ENCODE results near the gene KCNAB2.

The KCNAB2 gene

DNA sequence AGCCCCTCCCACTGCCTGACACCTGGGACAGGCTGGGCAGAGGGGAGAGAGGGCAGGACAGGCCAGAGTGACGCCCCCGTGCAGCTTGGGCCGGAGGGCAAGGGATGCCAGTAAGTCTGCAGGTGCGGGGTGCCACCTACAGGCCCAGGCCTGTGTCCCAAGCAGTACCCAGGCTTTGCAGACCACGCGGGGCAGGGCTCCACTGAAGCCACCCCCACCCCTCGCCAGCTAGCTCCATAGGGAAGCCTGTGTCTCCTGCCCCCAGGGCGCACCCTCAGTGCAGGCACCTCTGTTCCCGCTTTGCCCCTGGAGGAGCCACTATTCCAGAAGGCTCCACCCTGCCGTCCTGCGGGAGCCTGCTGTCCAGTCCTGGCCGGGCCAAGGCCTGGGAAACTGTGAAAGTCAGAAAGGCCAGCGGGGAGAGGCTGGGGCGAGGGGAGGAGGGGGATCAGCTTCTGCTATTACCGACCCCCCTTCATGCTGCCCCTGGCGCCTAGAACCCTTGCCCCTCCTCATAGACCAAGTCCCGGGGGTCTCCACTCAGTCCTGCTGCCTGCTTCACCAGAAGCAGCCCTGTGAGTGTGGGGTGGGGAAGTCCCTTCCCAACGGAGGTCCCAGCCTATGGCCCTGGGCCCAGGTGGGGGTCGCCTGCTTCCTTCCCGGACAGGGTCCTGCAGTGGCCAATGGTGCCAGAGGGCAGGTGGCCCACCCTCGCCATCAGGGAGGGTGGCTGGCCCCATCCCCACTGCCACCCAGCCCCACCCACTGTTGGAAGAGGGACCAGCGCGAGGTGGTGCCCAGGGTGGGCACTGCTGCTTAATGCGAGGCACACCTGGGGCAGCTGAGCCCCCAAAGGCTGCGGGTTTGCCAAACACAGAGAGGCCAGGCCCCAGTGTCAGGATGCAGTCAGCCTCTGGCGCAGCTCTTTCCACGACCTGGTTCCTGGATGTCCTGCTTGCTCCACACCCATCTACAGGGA lies 54.4 kb downstream of the KCNAB2 start:
- DNase-seq, result no peak

DNA sequence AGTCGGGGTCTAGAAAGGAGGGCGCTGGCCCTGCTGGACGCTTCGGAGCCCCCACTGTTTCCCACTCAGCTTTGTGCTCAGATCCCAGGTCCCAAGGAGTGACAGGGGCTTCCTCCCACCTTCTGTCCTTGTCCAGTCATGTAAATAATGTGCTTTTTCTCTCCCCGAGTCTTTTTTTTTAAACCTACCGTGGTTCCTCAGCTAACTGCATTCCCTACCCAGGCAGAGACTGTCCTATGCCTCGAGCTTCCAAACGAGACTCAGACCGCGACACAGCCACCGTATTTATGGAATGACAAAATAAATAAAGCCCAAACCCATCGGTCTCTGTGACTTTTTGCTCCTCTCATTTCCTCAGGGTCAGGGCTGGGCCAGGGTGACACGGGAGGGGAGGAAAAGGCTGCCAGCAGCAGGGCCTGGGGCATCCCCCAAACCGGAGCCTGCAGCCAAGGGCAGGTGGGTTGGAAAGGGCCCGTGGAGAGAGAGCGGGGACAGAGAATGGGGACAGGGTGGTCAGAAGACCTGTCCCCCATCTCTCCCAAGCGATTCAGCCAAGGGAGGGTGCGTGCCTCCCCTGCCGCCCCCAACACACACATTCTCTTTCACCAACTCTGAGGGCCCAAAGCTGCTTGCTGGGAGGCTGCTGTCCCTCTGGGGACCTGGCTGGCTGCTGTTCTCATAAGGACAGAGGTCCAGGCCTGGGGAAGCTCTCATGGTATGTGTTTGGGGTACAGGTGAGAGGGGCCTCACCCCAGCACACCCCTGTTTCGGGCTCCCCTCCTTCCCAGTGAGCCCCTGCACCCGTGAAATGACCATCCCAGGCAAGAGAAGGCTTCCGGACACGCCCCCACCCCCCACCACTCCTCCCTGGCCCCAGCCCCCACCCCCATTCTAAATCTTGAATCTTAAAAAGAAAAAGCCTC lies 55.4 kb downstream of the KCNAB2 start:
- no peak for DNase-seq

DNA sequence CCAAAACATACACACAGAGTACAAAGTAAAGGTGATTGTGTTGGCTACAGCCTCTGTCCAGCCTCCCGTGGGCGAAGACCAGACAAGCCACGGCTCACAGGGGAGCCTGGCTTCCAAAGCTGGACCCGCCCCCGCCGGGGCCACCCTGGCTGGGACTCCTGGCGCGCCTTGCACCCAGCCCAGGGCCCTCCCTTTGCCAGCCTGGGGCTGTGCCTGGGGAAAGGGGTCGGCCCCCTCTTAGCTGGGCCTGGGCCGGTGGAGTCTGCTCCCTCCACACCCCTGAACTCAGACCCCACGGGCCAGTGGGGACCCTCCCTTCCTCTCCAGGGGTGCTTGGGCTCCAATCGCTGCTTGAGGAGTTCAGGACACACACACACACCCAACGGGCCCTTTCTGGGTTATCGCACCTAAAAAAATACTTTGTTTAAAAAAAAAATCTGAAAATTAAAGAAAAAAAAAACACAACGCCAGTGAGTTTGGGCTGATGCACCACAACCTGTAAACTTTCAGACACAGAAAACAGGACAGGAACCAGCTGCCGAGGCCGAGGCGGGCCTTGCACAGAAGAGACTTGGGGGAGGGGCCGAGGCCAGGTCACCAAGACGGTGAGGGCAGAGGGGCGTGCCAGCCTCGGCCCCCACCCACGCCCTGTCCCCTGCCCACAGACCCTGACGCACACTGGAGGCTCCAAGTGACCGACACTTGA lies 56.3 kb downstream of the KCNAB2 start:
- no peak for DNase-seq

DNA sequence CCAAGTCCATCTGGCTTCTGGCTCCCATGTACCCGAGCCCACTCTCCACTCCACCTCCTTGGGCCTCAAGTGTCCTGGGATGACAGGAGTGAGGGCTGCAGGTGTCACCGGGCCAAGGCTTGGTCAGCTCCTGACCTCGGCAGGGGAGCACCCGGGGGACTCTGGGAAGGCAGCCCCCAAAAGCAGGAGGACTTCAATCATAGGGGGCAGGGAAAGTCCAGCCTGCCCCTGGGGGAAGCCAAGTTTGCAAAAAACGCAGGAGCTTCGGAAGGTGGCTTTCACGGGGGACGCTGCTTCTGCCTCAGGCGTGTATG lies 56.8 kb downstream of the KCNAB2 start:
- DNase-seq, result no peak

DNA sequence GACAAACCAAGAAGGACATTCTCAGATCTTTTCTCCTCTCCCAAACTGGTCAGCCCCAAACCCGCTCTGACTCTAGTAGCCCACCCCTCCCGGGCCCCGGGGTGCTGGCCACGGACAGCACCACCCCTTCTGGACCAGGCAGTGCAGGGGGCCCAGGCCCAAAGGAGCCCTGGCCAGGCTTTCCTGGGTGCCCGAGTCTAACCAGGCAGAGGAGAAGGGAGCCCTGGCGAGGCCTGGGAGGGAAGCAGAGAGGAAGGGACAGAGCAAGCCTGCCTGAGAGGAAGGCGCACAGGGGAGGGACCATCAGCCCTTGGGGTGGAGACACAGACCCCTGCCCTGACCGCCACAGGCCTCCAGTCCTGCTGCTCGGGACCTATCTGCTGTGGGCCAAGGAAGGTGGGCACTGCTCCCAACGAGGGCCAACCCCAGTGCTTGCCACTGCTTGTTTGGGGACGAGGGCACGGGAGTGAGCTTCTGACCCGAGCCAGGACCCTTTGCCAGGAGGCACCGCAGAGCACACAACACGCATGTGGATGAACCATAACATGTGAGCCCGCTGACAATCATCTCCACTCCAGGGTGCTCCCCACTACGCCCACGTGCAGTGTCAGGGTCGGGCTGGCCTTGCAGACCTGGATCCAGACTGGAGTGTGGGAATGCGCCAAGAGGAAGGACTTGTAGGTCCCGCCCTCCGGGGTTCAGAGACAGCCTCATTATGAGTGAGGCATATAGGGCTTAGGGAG lies 57.6 kb downstream of the KCNAB2 start:
- DNase-seq, result no peak

DNA sequence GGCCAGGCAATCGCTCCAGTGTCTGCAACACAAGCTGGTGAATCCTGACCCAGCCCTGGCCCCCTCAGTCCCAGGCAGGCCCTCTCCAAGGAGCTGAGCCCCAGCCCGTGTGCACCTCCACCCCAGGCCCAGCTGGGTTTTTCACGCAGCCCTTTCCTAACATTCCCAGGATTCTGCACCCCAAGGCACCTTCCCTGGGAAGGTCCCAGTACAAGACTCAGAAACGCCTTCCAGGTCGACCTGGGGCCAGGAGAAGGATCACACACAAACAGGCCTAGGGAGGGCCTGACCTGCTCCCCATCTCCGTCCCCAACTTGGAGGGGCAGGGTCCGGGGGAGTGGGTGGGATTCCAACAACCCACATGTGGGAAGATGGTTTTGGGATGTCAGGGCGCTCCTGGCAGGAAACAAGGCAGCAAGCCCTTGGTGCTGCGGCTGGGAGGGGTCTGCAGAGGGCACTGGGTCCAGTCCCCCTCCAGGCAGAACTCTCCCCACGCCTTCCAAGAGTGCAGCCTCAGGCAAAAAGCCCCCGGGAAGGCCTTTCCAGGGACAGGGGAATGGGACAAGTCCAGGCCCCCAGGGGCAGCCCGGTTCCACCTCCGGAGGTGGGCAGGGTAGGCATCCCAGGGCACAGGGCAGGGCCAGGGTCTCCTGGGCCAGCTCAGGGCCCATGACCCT lies 58.3 kb downstream of the KCNAB2 start:
- no peak for DNase-seq

DNA sequence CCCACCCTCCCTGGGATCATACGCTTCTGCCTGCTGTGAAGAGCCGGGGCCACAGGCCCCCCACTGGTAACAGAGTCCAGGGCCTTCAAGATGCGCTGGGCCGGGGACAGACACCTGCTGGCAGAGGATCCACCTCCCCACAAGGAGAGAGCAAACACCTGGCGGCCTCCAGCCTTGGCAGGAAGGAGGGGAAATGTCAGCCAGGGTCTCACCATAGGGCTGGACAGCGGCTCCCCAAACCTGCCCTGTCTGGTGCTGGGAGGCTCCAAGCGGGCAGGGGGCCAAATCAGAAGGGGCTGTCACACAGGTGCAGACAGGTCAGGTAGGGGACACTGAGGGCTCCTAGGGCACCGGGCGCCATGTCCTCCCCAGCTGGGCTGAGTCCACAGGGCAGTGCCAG lies 58.9 kb downstream of the KCNAB2 start:
- DNase-seq, result no peak

DNA sequence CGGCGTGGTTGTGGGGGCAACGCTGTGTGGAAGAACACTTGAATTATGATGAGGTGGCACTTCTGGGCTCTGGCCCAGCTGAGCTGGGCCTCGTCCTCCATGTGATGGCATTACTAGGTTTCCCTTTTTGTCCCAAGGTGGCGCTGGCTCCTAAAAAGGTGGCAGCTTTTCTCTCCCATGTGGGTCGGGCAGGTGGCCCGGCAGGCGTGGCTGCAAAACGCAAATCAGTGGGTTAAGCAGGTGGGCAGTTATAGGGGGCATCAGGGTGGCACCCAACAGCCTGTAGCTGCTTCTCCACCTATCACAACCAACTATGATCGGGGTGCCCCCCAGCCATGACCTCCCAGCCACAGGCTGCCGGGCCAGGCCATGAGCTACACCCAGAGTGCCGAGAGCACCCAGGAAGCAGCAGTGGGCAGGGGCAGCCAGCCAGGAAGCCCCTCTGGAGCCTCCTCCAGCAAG lies 59.6 kb downstream of the KCNAB2 start:
- DNase-seq, result no peak

DNA sequence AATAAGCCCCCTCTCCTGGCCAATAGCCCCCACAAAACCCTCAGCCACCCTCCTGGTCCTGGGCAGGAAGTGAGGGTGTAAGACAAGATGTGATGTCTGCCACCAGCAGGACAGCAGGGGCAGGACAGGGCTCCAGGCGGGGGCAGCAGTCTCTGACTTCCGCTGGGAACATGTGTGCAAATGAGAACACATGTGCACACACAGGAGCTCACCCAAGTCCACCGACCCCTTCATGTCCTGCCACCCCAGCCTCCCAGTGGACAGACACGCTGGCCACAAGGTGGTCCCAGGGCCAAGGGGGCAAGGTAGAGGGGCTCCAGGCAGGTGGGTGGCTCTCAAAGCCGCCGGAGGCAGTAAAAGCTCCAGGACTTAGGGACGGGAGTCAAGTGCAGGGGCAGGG lies 60.1 kb downstream of the KCNAB2 start:
- DNase-seq, result no peak

DNA sequence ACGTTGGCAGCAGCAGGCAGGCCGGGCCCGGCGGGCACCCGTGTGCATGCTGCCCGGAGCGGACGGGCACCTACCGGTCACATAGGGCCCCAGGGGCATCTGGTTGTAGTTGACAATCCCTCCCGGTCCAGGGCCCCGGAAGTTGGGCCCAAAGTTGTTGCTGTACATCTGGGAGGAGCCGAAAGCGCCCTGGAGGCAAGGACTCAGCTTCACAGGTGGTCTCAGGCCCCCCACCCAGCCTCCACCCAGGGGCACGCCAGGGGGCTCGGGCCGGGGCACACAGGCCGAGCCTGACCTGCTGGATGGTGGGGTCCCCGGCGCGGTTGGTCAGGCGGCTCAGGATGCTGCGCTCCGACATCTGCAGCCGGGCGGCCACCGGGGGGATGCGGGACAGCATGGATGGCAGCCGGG lies 60.6 kb downstream of the KCNAB2 start:
- DNase-seq, result no peak

DNA sequence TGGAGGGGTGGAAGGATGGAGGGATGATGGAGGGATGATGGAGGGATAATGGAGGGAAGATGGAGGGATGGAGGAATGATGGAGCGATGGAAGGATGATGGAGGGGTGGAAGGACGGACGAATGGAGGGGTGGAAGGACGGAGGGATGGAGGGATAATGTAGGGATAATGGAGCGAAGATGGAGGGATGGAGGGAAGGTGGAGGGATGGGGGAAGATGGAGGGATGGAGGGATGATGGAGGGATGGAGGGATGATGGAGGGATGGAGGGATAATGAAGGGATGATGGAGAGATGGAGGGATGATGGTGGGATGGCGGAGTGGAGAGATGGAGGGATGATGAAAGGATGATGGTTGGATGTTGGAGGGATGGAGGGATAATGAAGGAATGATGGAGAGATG lies 61.3 kb downstream of the KCNAB2 start:
- no peak for DNase-seq

DNA sequence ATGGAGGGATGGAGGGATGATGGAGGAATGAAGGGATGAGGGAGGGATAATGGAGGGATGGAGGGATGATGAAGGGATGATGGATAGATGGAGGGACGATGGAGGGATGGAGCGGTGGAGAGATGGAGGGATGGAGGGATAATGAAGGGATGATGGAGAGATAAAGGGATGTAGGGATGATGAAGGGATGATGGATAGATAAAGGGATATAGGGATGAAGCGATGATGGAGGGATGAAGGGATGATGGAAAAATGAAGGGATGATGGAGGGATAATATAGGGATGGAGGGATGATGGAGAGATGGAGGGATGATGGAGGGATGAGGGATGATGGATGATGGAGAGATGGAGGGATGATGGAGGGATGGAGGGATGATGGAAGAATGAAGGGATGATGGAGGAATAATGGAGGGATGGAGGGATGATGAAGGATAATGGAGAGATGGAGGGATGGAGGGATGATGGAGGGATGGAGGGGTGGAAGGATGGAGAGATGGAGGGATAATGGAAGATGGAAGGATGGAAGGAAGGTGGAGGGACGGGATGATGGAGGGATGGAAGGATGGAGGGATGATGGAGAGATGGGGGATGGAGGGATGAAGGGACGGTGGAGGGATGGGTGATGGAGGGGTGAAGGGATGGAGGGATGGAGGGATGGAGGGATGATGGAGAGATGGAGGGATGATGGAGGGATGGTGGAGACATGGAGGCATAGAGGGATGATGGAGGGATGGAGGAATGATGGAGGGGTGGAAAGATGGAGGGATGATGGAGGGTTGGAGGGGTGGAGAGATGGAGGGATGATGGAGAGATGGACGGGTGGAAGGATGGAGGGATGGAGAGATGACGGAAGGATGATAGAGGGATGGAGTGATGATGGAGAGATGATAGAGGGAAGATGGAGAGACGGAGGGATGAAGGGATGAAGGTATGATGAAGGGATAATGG lies 62.0 kb downstream of the KCNAB2 start:
- no peak for DNase-seq

DNA sequence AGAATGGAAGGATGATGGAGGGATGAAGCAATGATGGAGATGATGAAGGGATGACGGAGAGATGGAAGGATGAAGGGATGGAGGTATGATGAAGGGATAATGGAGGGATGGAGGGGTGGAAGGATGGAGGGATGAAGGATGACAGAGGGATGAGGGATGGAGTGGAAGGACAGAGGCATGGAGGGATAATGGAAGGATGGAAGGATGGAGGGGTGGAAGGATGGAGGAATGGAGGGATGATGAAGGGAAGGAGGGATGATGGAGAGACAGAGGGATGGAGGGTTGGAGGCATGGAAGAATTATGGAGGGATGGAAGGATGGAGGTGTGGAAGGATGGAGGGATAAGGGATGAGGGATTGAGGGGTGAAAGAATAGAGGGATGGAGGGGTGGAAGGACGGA lies 62.8 kb downstream of the KCNAB2 start:
- DNase-seq, result no peak

DNA sequence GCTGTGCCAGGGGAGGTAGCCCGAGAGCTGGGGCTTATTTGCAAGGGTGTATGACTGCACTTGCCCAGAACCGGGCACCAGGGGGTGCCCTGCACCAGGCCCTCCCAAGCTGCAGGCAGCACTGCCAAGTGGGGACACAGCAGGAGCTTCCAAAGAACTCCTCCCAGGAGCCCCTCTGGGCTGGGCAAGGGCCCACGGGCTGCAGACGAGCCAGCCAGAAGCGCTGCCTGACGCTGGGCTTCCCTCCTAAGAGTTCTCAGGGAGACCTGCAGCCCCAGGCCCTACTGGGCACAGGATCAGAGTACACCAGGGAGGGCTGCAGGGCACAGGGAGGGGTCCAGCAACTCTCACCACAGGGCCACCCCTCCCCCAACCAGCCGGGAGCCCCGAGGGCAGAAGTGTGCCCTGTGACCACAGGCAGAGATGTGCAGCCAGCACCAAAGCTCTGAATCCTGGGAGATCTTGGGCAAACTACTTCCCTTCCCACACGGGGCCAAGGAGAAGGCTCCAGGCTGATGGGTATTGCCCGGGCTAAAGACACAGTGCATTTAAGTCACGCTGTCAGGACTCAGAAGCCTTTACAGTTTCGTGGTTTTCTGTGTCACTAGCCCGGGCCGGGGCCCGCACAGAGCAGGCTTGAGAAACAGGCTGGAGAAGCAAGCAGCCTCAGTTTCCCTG lies 63.4 kb downstream of the KCNAB2 start:
- DNase-seq, result peak; percentile 29 to 33

DNA sequence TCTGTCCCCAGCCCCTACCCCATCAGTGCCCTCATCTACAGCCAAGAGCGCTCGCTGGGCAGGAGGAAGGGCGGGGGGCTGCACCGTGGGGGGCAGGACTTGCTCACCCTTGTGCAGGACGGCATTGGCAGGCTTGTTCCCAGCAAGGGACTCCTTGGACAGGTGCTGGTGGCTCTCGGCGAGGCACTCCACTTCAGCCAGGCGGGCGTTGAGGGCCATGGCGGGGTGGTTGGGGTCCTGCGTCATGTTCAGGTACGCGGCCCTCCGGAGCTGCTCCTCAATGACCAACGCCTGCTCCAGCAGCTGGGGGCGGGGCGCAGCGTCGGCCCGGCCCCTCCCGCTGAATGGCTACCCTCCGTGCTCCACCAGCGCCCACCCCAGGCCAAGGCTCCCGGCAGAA lies 64.0 kb downstream of the KCNAB2 start:
- DNase-seq, result no peak

DNA sequence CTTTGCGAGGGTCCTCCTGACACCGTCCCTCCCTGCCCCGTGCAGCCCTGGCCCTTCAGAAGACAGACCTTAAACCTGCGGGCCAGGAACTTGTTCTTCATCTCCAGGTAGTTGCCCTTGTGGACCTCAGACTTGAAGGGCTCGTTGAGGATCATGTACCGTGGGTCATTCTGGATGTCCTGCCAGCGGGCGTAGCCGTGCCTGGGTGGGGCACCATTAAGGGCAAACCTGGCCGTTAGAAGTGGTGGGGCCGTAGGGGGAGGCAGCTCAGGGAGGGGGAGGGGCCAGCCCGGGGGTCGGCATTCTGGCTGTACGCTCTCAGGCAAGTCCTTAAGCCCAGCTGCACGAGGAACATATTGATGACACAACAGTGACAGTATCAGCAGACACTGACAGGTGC lies 64.6 kb downstream of the KCNAB2 start:
- no peak for DNase-seq

DNA sequence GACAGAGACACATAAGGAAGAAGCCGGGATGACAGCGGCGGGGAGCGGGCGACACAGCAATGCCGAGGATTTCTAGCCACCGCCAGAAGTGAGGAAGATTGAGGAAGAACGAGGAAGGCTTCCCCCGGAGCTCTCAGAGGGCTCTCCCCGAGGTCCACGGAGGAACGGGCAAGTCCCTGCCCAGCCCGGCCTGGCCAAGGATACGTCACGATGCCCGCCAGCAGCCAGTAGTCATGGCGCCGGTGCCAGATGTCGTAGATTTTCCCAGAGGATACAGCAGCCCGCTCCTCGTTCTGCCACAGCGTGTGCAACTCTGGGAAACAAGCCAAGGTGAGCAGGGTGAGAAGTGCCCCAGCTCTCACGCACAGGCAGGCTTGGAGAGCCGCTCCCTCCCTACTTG lies 65.9 kb downstream of the KCNAB2 start:
- no peak for DNase-seq

DNA sequence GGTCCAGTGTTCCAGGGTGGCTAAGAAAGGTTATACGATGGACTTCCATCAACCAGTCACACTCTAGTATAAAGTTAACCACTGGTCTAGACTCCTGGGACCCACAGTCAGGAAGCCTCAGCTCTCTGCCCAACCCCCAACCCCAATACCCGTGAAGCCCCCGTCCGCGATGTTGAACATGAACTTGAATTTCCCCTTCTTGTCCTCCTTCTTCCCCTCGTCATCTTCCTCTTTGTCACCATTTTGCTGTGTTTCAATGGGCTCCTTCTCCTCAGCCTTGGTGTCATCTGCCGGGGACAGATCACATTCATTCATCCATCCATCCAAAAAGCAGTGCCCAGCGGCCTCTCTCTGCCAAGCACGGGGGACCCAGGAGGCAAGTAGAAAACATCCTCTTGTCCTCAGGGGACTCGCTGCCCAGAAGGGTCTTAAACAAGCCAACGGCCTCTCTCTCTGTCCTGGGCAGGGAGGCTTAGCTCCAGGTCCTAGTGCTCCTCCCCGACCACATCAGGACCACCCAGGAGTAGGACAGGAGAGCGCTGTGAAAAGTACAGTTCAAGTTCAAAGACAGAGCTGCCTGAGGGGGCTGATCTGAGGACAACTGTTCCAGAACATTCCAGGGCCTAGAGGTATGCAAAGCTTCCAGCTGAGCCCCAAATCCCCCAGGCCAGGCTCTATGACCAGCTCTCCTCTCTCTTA lies 66.5 kb downstream of the KCNAB2 start:
- no peak for DNase-seq

DNA sequence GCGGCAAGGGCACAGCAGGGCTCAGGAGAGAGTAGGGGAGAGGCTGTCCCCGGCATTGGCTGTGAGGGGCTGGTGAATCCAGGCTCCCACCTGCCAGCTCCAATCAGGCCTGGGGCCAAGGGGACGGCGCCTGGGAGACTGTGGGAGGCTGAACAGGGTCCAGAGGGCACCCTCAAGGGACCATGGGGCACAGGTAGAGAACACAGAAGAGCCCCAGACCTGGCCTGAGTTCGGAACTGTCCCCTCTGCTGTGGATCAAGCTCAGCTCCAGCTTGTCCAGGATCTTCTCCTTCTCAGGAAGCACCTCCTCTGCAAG lies 67.0 kb downstream of the KCNAB2 start:
- DNase-seq, result no peak

DNA sequence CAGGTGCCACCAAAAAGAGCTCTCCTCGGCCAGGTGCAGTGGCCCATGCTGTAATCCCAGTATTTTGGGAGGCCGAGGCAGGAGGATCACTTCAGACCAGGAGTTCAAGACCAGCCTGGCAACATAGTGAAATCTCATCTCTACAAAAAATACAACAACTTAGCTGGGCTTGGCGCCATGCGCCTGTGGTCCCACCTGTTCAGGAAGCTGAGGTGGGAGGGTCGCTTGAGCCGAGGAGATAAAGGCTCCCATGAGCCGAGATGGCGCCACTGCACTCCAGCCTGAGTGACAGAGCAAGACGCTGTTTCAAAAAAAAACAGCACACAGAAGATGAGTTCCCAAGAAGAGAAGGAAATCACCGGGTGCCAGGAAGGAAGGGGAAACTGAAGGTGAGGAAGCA lies 67.4 kb downstream of the KCNAB2 start:
- no peak for DNase-seq
